Stimulated activated CD8-positive, alpha-beta memory T cell treated with anti-CD3 and anti-CD28 coated beads, Interleukin-7, amount 100 ng/mL, for 48 hours (primary cell): ENCODE data around the gene PCBP2.
"Not testable (repeated sequence)": the region's sequence is repeated elsewhere in the genome, so short reads cannot be mapped to it uniquely, and the experiment has no call there.

Source experiments
- DNase-seq, 2 donors: peaks; one replicate each; pipeline ENCODE4 v3.0.0-alpha.2; 2020; ENCODE audit warnings: low read depth in 1 of 2; ENCODE audit errors: extremely low read depth in 1 of 2

PCBP2 gene

DNA sequence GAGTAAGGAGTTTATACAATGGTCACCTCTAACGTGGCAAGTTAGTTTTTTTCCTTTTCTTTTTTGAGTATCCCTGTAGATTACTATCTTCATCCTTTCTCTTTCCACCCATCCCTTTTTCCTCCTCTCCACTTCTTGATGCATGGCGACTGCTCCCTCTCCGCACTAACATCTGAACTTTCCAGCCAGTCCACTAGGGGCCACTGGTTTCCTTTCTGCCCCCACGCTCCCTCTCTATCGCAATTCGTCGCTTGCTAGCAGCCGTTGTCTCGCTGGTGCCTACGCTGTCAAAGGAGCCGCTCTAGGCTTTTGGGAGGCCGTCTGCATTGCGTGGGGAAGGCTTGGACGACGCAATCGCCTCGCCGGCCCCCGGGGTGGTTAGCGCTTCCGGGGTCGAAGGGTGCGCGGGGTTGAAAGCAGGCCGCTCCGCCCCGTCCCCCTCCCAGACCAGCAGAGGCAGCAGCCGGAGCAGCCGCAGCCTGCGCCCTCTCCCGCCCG, at the start of gene PCBP2:
PCBP2 (plus strand) TSS at position 442 of the 498 bp plus-strand sequence. CDS start 2,699 bp downstream, outside the sequence.
- peak; percentile 96 to 97 for DNase-seq

DNA sequence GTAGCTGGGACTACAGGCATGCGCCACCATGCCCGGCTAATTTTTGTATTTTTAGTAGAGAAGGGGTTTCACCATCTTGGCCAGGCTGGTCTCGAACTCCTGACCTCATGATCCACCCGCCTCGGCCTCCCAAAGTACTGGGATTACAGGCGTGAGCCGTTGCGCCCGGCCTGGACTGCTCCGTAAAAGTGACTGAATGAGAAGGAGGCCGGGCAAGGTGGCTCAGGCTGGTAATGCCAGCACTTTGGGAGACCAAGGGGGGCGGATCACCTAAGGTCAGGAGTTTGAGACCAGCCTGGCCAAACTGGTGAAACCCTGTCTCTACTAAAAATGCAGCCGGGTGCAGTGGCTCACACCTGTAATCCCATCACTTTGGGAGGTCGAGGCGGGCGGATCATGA, 49.6 kb upstream of the PCBP2 start:
- DNase-seq, result not testable (repeated sequence)

DNA sequence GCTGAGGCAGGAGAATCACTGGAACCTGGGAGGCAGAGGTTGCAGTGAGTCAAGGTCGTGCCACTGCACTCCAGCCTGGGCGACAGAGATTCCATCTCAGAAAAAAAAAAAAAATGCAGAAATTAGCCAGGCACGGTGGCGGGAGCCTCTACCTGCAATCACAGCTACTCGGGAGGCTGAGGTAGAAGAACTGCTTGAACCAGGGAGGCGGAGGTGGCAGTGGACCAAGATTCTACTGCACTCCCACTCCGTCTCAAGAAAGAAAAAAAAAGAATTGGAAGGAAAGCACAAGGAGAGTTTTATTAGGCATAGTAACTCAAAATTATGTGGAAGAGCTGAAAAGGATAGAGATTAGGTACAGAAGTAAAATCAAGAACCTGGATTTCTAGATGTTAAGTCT, 49.0 kb upstream of the PCBP2 start:
- no peak for DNase-seq

DNA sequence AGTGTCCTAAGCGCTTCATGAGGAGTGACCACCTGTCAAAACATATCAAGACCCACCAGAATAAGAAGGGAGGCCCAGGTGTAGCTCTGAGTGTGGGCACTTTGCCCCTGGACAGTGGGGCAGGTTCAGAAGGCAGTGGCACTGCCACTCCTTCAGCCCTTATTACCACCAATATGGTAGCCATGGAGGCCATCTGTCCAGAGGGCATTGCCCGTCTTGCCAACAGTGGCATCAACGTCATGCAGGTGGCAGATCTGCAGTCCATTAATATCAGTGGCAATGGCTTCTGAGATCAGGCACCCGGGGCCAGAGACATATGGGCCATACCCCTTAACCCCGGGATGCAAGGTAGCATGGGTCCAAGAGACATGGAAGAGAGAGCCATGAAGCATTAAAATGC, 41.0 kb upstream of the PCBP2 start:
- DNase-seq, result no peak

DNA sequence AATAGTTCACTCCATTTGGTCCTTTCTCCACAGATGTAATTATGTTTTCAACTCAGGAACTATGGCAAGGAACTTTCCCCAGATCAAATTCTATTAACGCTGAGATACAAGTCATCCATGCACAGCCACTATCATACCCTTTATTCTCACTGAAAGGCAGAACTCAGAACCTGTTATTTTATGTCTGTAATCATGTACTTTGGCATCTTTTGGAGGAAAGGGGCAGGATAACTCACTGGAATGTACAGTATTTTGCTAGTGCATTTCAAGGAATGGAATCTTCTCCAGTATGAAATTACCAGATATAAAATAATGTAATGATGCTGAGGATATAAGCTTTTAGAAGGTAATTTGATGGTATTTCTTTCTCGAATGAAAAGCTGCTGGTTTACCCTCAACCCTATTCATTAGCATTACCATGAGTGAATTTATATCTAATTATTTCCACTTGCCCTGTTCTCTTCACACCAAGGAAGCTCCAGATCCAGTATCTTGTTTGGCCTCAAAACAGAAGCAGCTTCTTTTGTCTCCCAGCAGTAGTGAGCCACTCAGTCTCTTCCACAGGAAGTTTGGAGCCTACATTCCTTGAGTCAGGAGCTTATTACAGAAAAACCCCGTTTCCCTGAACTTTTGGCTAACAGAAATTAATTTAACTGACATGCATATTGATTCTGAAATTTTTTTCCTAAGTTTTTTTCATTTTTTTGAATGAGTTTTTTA, 38.3 kb upstream of the PCBP2 start:
- DNase-seq, result no peak

DNA sequence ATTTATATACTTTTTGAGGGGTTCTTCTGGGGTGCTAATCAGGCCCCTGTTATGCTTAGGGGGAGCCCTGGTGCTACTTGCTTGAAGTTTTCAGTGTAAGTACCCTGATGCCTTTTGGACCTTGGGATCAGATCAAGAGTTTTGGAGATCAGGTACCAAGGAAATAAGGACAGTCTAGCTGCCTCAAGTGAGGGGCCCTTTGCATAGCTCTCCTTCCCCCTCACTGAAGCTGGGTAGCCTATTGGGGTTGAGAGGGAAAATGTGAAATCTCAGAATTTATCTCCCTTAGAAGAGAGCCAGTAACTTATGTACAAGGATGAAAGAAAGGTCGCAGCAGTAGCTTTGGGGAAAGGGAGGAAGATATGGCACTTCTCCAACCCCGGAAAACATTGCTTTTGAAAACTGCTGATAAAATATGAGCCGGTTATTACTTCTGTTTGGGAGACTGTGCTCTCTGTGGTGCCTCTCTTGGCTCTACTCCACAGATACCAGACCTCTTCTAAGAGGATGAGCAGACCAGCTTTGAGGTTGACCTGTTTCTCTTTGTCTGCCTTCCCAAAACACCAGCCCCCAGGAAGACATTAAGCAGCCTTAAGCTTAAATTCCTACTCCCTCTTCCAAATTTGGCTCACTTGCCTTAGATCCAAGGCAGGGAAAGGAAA, 37.0 kb upstream of the PCBP2 start:
- DNase-seq, result no peak

DNA sequence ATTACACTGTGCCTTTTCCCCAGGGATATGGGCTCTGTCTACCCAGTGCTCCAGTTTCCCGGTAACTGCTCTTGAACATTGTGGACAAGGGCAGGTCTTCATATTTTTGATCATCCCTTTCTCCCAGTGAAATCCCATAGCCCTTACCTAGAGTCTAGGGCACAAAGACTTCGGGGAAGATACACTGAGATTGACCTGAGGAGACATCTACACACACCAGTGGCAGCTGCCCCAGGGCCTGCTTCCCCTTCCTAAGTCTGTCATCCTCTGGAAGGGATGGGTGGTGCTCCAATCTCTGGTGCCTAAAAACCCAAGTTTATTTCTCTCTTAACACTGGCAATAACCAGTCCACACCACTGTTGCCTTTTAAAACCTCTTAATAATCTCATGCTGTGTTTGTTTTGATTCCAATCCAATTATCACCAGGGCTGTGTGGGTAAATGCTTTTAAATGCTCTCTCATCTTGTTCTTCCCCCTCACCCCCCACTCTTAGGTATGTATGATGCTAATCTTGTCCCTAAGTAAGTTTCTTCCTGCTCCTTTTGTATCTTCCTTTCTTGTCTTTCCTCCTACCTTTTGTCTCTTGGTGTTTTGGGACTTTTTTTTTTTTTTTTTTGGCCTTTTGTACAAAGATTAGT, 36.0 kb upstream of the PCBP2 start:
- not testable (repeated sequence) for DNase-seq

DNA sequence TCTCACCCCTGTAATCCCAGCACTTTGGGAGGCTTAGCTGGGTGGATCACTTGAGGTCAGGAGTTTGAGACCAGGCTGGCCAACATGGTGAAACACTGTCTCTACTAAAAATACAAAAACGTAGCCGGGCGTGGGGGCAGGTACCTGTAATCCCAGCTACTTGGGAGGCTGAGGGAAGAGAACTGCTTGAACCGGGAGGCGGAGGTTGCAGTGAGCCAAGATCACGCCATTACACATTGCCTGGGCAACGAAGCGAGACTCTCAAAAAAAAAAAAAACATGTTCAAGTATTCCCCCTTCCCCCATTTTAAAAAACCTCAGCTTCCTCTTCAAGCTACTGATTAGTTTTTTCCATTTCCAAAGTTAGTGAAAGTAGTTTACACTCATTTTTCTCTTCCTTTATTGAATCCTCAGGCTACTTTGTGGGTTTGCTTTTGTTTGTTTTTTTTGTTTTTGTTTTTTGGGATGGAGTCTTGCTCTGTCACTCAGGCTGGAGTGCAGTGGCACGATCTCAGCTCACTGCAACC, 34.5 kb upstream of the PCBP2 start:
- not testable (repeated sequence) for DNase-seq

DNA sequence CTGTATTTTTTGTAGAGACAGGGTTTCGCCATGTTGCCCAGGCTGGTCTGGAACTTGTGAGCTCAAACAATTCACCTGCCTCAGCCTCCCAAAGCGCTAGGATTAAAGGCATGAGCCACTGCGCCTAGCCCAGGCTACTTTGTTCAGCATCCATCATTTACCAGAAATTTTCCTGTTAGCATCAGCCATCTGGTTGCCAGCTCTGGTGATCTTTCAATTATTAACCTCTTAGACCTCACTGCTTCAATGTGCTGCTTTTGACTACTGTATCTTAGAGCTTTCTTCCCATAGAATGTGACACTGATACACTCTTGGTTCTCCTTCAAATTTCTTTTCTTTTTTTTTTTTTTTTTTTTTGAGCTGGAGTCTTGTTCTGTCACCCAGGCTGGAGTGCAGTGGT, 33.7 kb upstream of the PCBP2 start:
- no peak for DNase-seq

DNA sequence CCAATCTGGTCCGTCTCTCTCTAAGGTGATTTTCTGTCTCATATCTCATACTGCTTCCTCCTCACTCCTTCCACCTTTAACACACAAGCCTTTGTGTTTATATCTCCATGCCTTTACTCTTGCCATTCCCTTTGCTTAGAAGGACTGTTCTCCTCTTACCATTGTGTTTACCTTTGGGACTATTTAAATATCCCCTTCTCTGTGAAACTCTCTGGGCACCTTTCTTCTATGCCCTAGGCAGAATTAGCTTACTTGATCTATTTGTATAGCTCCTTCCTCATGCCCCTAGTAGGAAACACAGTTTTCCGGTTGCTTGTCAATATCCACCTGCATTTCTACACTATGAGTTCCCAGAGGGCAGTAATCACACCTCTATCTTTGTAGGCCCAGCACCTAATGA, 32.1 kb upstream of the PCBP2 start:
- DNase-seq, result no peak

DNA sequence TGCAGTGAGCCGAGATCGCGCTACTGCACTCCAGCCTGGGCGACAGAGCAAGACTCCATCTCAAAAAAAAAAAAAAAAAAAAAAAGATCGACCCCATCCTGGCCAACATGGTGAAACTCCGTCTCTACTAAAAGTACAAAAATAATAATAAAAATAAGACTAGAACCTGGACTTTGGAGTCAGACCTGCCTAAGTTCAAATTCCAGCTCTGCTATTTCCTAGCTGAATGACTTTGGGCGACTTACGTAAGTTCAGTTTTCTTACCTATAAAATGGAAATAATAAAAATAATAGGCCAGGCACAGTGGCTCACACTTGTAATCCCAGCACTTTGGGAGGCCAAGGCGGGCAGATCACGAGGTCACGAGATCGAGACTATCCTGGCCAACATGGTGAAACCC, 29.7 kb upstream of the PCBP2 start:
- DNase-seq, result not testable (repeated sequence)

DNA sequence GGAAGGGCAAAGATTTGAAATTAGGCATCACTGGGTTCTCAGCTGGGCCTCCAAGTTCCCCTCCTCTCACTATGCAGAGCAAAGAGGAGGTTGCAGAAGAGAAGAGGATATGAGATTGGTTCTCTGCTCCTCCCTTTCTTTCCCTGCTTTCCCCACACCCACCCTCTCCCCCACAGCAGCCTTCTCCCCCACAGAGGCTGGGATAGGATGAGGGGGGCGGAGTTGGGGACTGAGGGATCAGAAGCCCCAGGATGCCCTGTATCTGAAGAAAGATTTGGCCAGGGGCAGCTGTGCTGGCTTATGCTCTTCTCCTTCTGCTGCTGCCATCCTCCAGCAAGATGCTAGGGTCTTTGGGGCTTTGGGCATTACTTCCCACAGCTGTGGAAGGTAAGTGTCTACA, 28.3 kb upstream of the PCBP2 start, which contains the start of gene AMHR2:
AMHR2 (plus strand) TSS at position 259 of the 400 bp plus-strand sequence; CDS start at position 339, 80 bp downstream.
- DNase-seq, result no peak

DNA sequence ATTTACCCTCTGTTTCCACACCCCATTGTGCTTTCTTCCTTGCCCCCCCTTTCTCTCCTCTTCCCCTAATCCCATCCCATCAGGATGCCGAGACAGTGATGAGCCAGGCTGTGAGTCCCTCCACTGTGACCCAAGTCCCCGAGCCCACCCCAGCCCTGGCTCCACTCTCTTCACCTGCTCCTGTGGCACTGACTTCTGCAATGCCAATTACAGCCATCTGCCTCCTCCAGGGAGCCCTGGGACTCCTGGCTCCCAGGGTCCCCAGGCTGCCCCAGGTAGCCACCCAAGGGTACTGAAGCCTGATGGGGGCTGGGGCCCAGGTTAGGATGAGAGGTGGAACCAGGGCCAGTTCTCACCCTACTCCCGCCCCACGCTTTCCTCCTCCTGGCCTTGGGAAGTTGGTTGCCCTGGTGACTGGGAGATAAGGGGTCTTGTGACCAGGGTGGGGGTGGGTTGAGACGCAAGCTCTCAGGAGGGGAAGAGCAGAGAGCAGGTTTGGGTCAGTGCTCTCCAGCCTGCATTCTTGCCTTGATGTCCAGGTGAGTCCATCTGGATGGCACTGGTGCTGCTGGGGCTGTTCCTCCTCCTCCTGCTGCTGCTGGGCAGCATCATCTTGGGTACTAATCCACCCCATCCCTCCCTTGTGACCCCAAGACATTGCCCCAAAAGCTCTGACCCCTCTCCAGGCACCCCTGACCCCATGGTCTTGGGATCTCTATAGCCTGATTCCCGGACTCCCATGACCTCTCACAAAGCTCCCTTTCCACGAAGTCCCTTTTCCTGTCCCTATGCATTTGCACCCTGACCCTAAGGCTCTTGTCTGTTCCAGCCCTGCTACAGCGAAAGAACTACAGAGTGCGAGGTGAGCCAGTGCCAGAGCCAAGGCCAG, 27.0 kb upstream of the PCBP2 start:
- no peak for DNase-seq

DNA sequence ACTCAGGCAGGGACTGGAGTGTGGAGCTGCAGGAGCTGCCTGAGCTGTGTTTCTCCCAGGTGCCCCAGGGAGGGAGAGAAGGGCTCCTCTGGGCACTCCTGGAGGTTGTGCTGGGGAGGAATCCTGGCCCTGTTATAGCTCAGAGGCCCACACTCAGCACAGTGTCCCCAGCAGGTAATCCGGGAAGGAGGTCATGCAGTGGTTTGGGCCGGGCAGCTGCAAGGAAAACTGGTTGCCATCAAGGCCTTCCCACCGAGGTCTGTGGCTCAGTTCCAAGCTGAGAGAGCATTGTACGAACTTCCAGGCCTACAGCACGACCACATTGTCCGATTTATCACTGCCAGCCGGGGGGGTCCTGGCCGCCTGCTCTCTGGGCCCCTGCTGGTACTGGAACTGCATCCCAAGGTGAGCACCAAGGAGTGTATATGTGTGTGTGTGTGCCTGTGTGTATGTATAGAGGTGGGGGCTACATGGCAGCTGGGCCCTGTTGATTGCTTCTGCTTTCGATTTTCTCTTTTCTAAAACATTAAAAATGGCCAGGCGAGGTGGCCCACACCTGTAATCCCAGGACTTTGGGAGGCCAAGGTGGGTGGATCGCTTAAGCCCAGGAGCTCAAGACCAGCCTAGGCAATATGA, 26.3 kb upstream of the PCBP2 start:
- no peak for DNase-seq

DNA sequence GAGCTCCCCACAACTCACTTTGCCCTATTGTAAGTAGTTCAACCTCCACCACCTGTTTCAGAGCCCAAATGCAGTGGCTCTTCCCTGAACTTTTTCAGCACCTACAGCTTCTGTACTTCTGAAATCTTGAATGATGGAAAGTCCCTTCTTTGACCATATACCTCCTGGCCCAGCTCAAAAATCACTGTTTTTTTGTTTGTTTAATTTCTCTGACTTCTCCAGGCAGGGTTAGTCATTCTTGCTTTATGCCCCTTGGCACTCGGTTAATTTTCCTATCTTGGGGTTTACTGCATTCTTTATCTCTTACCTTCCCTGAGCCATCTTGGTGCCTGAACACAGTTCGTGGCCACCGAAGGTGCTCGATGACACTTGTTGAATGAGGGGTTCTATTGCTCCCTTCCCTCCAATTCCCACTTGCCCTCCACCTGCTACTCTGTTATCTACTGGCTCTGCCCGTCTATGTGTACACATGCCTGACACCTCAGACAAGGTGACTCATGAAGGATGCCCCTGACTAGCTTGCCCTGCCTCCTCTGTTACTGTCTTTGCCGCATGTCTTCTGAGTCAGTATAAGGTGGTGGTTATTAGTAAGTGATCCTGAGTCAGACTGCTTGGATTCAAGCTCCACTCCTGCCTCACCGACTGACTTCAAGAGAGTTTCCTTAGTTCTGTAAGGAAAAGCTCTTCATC, 23.9 kb upstream of the PCBP2 start:
- peak in 1 of 2 donors; percentile 61 for DNase-seq

DNA sequence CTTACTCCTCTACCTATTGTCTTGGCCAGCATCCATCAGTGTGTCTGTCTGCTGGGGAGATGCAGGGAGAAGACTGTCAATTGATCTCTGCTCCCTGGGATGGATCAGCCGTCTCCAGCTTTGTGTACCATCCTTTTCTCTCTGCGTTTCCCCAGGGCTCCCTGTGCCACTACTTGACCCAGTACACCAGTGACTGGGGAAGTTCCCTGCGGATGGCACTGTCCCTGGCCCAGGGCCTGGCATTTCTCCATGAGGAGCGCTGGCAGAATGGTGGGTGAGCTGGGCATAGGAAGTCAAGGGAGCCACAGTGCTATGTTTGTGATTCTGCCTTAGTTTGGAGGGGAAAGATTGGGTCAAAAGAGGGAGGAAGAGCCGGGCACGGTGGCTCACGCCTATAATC, 23.2 kb upstream of the PCBP2 start:
- no peak for DNase-seq

DNA sequence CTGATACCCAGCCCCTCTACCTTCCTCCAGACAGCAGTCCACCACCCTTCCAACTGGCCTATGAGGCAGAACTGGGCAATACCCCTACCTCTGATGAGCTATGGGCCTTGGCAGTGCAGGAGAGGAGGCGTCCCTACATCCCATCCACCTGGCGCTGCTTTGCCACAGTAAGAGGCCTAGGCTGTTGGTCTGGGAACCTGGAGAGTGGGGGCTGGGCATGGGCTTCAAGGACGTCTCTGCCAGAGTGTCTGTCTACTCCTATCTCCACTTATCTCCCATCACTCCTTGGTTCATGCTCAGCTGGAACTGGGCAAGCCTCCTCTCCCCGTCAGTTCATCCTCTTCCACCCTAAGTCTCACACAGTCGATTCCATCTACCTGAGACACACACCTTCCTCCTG, 21.8 kb upstream of the PCBP2 start:
- DNase-seq, result no peak

DNA sequence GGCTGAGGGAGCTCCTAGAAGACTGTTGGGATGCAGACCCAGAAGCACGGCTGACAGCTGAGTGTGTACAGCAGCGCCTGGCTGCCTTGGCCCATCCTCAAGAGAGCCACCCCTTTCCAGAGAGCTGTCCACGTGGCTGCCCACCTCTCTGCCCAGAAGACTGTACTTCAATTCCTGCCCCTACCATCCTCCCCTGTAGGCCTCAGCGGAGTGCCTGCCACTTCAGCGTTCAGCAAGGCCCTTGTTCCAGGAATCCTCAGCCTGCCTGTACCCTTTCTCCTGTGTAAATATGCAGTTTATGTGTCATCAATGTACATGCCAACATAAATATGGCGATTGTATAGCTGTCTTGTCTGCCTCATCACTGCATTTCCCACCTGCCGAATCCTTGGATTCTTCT, 20.7 kb upstream of the PCBP2 start:
- DNase-seq, result no peak

DNA sequence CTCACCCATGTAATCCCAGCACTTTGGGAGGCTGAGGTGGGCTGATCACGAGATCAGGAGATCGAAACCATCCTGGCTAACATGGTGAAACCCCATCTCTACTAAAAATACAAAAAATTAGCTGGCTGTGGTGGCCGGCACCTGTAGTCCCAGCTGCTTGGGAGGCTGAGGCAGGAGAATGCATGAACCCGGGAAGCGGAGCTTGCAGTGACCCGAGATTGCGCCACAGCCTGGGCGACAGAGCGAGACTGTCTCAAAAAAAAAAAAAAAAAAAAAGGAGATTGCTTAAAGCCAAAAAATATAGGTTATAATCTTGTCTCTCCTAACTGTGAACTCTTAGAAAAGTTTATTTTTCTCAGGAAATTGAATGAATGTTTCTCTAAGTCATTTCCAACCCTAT, 16.6 kb upstream of the PCBP2 start:
- not testable (repeated sequence) for DNase-seq
